Activated T-cell treated with anti-CD3 and anti-CD28 coated beads, Interleukin-2, amount 50 U/mL, for 48 hours (primary cell): ENCODE data around the gene BMPR1B.
"Not testable (repeated sequence)": the region's sequence is repeated elsewhere in the genome, so short reads cannot be mapped to it uniquely, and the experiment has no call there.

Source experiments
- DNase-seq, 2 experiments: peaks; one replicate each; pipeline ENCODE4 v3.0.0-alpha.2; 2020

The BMPR1B gene

GRCh38 chr4:95049551-95050233 lies 291.9 kb downstream of the BMPR1B start:
- no peak for DNase-seq

GRCh38 chr4:95050980-95051701 lies 293.4 kb downstream of the BMPR1B start:
- no peak for DNase-seq

GRCh38 chr4:95051702-95052020 lies 293.9 kb downstream of the BMPR1B start:
- no peak for DNase-seq

GRCh38 chr4:95058991-95059390 lies 301.2 kb downstream of the BMPR1B start:
- no peak for DNase-seq

- no peak for DNase-seq
These were observed 301.9 kb downstream of the BMPR1B start for GRCh38 chr4:95059663-95060062.

- DNase-seq = no peak
These were observed 303.5 kb downstream of the BMPR1B start for GRCh38 chr4:95061220-95061619.

- not testable (repeated sequence) for DNase-seq
These were observed 304.0 kb downstream of the BMPR1B start for GRCh38 chr4:95061801-95062200.

- DNase-seq = no peak
These were observed 308.3 kb downstream of the BMPR1B start for GRCh38 chr4:95066050-95066449.

GRCh38 chr4:95068401-95068800 lies 310.6 kb downstream of the BMPR1B start:
- no peak for DNase-seq

GRCh38 chr4:95068818-95069478 lies 311.2 kb downstream of the BMPR1B start:
- no peak for DNase-seq

- no peak for DNase-seq
These were observed 314.1 kb downstream of the BMPR1B start for GRCh38 chr4:95071851-95072250.

- no peak for DNase-seq
These were observed 315.9 kb downstream of the BMPR1B start for GRCh38 chr4:95073646-95074045.

- no peak for DNase-seq
These were observed 320.1 kb downstream of the BMPR1B start for GRCh38 chr4:95077864-95078263.

- no peak for DNase-seq
These were observed 323.2 kb downstream of the BMPR1B start for GRCh38 chr4:95080969-95081368.

GRCh38 chr4:95084584-95084983 lies 326.8 kb downstream of the BMPR1B start:
- DNase-seq = no peak

- no peak for DNase-seq
These were observed 327.5 kb downstream of the BMPR1B start for GRCh38 chr4:95085124-95085833.

GRCh38 chr4:95086551-95086950 lies 328.8 kb downstream of the BMPR1B start:
- DNase-seq = no peak

- DNase-seq = no peak
These were observed 330.1 kb downstream of the BMPR1B start for GRCh38 chr4:95087657-95088455.

GRCh38 chr4:95091272-95091671 lies 333.5 kb downstream of the BMPR1B start:
- no peak for DNase-seq

GRCh38 chr4:95092766-95093165 lies 335.0 kb downstream of the BMPR1B start:
- DNase-seq = no peak

- DNase-seq = no peak
These were observed 335.7 kb downstream of the BMPR1B start for GRCh38 chr4:95093460-95093859.
